Right kidney (tissue), 1 donor: Measurements from ENCODE around the gene ITGB8.
"Not testable (repeated sequence)": the region's sequence is repeated elsewhere in the genome, so short reads cannot be mapped to it uniquely, and the experiment has no call there.

Experiments
- DNase-seq: peaks from one replicate; pipeline ENCODE4 v3.0.0-alpha.2; 2016

The ITGB8 gene

DNA sequence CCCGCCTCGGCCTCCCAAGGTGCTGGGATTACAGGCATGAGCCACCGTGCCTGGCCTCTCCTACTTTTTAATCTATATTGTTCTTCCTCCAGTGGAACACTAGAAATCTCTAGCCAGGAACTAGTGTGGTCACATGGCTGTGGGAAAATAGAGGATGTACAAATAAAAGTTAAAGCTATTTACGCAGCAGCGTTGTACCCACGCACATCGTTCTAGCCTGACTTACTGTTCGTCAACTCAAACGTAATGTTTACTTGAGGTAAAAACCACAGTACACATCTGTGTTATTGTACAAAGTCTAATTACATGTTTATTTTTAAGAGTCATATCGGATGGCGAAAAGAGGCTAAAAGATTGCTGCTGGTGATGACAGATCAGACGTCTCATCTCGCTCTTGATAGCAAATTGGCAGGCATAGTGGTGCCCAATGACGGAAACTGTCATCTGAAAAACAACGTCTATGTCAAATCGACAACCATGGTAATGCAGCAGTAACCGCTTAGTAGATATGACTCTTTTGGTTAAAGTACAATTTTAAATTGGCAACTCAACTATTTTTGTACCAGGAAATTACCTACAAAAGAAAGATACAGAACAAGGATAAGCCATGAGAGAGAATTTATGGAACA lies 50.8 kb downstream of the ITGB8 start:
- no peak for DNase-seq

DNA sequence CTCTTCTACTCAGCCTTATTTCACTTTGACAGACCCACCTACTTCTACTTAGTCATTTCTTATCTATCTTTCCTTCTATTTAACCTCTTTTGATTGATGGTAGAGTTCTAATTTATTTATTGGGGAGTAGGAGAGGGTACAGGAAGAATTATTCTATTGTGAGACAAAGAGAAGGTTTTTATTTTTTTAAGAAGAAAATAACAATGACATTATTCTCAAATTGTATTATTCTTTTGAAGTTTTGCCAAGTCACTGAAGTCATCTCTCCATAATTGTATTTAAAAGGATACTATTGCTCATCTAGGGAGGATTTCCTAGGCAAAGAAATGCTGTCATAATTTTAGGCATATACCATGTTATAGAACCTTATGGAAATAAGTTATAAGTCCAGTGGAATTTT lies 52.7 kb downstream of the ITGB8 start:
- DNase-seq = no peak

DNA sequence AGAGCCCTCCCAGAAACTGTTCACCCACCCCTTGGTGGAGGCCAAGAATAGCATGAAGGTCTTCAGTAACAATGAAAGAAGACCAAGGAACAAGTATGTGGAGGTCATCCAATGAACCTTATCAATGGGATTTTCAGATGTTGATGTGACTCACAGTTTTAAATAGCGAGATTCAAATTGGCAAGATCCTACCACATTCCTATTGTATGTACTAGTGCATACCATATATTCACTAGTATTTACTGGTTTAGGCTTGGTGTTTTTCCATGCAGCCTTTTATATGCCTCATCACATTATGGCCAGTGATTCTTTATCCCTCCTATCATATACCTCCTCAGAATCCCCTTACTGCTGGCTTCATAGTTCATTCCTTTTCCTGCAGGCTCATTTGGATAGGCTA lies 54.4 kb downstream of the ITGB8 start:
- DNase-seq = no peak

DNA sequence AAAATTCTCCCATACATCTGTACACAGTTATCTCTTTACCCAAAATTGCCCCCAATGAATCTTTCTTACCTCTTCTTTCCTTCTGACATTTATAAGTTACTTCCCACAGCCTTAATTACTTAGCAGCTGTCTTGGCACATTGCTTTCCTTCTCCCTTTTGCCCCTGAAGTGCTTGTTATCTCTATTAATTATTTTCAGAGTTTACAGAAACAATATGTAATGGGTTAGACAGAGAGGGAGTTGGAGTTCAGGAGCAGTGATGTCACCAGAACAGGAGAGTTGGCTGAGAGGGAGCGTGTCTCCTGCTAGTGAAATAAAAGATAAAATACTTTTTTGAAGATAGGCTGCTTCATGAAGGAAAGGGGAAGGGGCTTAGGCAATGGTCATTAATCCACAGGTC lies 57.4 kb downstream of the ITGB8 start:
- no peak for DNase-seq

DNA sequence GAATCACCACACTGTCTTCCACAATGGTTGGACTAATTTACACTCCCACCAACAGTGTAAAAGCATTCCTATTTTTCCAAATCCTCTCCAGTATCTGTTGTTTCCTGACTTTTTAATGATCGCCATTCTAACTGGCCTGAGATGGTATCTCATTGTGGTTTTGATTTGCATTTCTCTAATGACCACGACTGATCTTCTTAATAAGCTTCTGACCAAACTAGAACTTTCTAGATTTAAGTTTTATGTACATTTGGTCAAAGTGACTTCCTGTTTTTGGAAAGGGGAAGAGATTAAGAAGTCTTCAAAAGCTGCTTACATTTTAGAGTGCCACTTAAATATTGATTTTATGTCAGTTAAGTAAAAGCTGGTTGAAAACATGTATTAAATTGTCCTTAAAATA lies 58.5 kb downstream of the ITGB8 start:
- DNase-seq = not testable (repeated sequence)

DNA sequence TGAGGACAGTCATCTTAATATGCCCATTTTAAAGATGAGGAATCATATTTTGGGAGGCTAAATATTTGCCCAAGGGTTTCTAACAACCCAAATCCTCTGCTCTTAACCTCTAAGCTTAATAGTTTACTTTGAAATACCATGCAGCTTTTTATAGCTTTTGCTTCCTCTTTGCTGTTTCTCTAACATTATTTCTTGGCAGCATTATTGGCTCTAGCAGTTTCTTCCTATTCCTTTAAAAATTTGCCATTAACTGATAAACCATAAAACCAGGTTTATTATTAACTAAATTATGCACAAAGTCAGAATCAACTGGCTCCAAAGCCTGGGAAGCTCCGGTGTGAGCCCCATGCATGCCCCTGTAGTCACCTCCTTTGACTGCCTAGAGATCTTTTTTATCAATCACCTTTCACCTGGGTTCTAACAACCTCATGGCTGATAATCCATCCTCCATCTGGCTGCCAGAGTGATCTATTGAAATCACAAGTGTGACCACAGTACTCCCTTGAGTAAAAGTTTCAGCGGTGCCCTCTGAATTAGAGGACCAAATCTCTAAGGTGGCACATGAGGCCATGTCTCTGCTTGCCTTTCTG lies 62.4 kb downstream of the ITGB8 start:
- DNase-seq = no peak

DNA sequence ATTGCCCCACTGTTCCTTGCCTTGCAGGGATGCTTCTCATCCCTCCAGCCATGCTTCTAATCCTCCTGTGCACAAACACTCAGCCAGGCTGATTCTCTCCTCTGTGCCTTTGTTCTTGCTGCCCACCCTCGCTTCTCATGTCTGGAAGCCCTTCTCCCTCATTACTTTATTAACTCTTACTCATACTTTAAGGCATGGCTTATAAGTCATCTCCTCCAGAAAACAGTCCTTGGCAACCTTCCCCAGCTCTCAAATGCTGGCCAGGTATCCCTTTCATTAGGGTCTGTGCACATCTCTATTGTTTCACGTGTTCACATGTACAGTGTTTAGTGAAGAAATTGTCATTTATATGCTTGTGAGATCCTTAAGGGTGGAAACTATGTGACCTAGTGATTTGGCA lies 62.9 kb downstream of the ITGB8 start:
- no peak for DNase-seq

DNA sequence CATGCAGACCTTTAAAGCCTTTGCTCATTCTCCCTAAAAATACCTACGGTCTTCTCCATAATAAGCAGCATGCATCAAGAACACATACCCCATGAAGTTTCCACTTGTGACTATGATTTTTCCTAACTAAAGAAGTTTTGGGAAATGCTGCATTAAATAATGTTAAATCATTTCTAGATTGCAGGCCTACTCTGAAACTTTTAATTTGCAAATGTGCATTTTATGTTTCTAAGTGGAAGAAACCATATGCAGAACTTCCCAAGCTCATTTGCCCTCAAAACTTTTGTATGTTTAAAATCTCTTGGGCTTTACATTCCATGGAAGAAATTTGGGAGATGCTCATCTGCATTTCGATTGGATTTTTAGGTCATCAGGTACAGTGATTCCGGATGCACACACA lies 63.6 kb downstream of the ITGB8 start:
- DNase-seq = no peak

DNA sequence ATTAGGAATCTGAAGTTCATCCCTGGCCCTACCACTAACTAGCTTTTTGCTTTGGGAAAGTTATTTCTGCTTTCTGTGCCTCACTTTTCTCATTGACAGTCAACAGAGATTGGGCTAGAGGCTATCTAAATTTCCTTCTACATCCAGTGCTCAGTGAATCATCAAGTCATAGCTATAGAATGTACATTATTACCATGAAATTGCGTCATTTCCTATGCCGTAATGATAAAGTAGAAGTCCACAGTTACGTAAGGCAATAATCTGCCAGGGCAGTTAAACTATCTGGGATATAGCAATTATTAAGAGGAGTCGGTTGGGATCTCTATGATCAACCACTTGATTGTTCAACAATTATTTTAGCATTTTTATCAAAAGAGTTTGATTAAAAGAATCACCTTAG lies 64.4 kb downstream of the ITGB8 start:
- no peak for DNase-seq

DNA sequence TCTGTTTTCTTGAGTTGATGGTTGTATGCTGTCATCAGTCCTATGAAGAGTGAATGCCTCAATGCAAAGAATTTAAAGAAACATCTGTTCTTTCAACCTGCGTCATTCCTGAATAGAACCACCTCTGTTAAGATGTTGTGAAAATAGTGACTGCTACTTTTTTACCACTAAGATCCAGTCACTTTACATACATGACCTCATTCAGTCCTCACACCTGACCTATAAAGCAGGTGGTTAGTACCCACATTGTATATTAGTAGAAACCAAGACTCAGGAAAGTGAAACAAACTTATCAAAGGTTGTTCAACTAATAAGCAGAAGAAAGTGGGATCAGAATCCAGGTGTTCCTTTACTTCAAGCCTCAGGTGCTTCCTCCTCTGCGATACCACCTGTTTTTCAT lies 64.8 kb downstream of the ITGB8 start:
- DNase-seq = no peak

DNA sequence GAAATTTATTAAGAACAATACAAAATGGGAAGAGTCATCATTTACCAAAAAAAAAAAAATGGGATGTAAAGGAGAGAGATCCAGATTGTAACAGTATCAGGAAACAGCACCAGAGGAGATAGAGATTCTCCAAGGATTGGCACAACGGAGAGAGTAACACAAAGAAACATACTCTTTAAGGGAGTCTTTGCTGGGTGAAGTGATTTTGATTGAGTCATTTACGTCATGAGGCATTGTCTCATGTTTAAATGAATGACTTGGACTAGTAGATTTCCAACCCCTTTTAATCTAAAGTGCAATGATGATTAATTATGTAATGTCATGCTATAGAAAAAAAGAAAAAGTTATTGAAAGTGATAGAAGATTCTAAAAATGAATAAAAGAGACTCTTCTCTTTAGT lies 68.8 kb downstream of the ITGB8 start:
- DNase-seq = no peak

DNA sequence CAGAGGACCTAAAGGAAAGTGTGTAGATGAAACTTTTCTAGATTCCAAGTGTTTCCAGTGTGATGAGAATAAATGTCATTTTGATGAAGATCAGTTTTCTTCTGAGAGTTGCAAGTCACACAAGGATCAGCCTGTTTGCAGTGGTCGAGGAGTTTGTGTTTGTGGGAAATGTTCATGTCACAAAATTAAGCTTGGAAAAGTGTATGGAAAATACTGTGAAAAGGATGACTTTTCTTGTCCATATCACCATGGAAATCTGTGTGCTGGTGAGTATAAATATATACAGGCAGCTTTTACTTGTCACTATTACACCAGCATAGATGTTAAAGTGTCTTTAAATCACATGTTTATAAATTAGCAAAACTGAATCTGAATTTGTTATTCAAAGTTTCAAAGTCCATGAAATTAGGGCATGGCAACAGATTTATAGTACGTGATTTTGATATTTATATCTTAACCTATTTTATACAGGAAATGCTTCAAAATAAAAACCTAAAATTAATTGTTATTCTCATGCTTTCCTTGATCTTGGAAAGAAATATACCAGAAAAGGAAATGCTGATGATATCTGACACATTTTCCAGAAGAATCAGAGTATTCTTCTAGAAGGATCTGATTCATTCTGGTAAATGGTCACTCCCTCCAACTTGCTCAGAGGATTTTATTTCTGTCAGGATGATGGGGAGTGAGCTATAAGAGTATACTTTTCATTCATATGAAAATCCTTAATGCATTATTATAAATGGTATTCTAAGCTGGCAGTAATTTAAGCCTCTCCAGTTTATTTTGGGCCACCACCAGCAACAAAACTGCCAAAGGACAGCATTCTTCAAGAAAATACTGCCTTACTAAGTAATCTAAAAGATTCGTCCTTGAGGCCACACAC lies 71.4 kb downstream of the ITGB8 start:
- no peak for DNase-seq

DNA sequence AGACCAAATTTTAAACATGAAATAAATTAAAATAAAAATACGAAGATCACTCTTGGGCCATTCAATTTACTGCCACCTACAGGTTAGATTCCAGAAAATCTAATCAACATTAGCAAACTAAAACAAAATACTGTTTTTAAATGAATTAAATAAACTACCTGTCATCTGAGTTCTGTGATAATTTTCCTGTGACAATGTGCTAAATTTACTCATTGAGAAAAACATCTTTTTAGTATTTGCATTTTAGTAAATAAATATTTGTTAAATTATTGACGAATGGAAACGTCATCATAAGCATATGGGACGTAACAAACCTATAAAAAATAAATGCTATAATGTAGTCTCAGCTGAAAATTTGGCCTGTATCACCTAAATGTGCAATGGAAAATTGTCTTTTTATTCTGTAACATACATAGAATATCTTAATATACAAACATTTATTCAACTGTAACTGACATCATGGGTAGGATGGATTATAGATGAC lies 72.1 kb downstream of the ITGB8 start:
- DNase-seq = no peak

DNA sequence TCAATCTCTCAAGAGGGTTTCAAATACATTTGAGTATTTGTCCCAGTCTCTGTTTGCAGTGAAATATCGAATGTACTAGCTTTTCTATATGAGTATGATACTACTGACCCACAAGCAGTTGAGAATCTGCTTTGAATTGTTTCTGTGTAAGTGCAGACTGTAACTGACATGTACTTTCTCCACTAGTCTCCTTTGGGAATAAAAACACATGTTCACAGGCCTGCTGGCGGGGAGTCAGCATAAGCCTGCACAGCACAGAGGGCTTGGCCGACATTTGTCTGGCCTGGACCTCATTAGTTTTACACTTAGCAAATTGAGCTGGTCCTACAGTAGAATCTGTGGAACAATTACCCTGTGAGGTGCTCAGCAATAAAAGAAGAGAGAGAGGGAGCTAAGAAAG lies 72.6 kb downstream of the ITGB8 start:
- DNase-seq = no peak

DNA sequence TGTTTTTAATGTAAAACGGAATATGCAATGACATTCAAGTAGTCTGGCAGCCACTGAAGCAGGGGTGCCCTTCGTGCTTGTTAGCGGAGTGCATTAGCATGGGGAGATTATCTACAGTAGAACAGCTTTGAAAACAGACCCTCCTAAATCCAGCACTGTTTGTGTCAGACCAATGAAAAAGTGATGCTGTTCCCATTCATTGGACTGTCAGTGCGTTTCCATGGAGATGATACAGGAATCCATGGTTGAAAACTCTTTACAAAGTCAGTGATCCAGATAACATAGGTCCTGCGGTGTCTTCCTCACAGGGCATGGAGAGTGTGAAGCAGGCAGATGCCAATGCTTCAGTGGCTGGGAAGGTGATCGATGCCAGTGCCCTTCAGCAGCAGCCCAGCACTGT lies 73.6 kb downstream of the ITGB8 start:
- no peak for DNase-seq

DNA sequence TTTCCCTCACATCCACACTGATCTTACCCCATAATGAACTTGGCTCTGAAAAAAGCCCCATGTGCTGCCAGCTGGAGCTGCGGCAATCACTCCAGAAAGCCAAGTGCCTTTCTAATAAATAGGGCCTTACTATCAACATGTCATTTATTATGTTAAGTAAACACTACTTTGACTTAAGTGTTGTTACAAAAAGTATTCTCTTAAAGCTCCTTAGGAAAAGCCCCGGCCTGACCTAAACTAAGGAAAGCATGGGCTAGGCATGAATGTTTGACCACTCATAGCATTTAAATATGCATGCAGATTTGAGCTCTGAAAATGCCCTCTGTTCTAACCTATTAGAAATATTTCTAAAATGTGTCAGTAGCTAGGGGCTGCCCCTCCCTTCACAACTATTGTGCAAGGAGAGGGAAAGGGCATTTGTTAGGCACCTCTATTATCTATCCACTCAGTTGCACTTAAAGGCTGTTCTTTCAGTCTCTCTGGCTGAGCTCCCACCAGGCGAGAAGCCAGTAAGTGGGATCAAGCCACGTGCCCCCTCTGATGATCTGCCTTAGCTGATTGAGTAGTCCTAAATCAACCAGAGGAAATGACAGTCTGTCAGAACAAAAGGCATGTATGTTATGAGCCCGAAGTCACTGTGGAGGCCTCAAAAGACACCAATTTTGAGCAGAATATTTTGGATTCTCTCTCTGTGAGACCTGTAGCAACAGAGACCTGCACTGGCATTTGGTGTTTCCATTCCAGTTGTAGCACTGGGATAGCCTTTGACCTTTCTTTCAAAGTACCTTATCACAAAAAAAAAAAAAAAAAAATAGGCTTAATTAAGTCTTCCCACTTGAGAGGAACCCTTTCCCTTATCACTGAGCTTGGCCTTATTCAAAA lies 77.1 kb downstream of the ITGB8 start:
- DNase-seq = no peak

DNA sequence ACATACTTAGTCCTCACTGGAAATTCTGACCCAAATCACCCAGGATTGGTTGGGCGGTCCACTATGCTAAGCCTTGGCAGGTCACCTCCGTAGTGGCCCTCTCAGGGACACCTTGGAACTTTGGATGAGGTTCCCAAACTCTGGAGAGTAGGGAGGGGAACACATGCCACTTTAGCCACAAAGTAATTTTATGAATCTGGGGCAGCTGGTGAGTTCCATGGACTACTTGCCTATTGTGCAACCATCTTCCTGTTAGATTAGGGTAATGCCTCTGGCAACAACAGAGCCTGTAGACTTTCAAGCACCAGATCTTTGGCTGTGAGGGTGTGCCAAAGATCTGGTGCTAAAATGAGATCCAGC lies 77.7 kb downstream of the ITGB8 start:
- no peak for DNase-seq

DNA sequence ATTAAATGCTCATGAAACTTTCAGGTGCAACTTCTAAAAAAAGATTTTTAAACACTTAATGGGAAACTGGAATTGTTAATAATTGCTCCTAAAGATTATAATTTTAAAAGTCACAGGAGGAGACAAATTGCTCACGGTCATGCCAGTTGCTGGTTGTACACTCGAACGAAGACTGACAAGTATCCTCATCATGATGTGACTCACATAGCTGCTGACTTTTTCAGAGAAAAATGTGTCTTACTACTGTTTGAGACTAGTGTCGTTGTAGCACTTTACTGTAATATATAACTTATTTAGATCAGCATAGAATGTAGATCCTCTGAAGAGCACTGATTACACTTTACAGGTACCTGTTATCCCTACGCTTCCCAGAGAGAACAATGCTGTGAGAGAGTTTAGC lies 79.3 kb downstream of the ITGB8 start:
- no peak for DNase-seq

DNA sequence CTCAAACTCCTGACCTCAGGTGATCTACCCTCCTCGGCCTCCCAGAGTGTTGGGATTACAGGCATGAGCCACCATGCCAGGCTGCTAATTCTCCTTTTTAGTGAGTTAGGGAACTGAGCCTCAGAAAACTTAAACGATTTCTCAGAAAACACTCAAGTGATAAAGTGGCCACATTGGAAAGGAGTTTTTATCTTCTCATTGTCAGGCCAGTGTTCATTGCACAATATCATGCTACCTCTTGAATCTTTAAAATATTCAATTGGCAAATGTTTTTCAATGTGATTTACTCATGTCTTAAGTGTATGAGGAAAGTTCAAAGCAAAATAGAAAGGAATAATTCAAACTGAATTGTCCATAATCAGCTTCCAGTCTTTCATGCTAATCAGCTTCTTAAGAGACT lies 80.7 kb downstream of the ITGB8 start:
- no peak for DNase-seq

DNA sequence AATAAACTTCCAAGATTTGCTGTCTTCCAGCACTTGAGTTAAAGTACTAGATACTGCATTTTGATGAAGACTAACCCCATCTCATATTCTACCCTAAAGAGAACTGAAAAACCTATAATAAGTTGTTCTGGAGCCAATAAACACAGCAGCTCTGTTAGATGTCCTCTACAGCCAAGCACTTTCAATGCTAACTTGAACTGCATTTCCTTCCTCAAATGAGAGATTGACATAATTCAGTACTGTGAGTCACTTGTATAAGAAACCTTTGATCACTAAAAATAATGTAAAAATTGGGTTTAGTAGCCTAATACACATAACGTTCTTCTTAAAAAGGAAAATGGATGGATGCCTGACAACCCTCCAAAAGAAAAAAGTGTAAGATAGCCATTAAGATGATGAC lies 81.3 kb downstream of the ITGB8 start:
- no peak for DNase-seq

DNA sequence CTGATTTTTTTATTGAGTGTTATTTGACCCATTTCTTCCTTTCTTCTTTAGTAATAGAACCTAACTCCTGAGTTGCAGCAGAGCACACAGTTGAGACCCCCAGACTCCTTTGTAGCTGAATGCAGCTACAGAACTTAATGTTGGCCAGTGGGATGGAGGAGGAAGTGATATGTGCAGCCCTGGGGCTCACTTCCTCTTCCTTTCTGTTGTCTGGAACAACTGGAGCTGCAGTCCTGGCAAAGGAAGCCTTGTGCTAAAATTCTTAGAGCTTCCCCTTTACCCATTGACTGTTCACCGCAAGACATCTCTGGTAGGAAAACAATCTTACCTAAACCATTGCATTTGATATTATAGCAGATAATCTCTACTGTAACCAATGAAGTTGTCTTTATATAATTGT lies 86.6 kb downstream of the ITGB8 start:
- no peak for DNase-seq

DNA sequence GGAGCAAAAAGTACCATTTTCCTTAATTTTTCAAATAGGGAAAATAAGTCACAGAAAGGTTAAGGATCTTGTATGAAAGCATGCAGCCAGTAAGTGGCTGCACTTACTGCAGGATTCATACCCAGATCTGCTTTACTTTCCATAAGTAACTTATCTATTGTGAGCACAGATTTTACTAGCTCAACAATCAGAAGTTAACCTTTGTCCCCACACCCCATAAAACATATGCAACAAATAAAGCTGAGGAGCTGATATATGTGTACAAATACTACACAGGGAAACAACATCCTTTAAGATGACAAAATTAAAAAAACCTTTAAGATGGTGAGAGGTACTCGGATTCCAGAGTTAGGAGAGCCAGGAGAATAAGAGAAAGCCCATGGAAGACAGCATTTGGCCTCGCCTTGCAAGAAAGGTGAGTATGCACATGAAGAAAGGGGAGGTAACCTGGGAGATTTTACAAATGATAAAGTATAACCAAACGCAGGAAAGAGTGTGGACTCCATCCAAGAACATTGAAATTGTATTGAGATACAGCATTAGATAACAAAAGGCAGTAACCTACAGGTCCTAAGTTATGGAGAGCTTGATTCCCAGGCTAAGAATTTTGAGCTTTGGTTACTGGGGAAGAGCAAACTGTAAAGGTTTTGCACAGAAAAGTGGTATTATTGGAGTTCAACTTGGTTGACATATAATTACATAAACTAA lies 87.1 kb downstream of the ITGB8 start:
- no peak for DNase-seq
